Dermis microvascular lymphatic vessel endothelial cell (primary cell): ENCODE results near the gene COPZ1. TPM values are rescaled to one million over a fixed set of nuclear protein-coding genes. Genes with fewer than 3 reads are reported as not detected.

Experiments
- DNase-seq, 2 donors: peaks; one replicate each; pipeline versions ENCODE4 v3.0.0 to v3.0.0-alpha.2; 2010; ENCODE audit warnings: low read depth in 2 of 2
- total RNA-seq: library from RNA; depleted of rRNA; stranded (reverse); fragments of >200 nt; gene quantifications from 2 replicates; pipeline ENCODE4 v1.2.1, GENCODE V29; 2014

Gene COPZ1
- total RNA-seq, 1 donor from 2014 or later: 75.4 TPM

DNA sequence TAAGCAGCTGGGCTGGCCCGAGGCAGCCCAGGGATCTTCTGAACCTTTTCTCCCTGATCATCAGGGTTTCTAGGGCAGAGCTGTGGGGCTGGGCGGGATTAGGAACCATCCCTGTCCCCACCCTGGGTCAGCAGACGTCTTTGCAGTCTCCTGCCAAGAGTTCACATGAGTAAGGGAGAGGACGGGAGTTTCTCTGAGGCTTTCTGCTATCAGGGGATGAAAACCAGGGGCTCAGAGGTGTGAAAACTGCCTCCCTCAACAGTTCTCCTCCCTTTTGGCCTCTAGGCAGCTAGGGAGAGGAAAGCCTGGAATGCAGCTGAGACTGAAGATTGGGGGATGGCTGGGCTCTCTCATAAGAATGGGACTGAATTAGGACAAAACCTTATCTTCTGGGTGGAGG lies 51.7 kb downstream of the COPZ1 start:
- no peak for DNase-seq

DNA sequence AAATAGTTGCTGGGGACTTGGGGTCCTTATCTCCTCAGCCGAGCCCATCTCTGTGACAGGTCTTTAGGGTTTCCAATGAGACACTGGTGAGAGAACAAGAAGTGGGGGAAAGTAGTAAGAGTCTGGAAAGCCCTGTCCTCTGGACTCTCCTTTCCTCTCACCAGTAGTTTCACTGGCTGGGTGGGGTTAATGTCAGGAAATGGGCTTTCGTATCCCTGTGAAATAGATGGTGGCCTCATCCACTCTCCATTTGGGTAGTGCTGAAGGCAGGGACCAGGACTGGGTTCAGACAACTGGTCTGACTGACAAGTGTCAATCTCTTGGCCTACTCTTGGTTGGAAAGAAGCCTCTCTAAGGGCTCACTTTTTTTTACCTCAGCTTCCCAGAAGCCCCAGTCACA lies 52.1 kb downstream of the COPZ1 start:
- no peak for DNase-seq

DNA sequence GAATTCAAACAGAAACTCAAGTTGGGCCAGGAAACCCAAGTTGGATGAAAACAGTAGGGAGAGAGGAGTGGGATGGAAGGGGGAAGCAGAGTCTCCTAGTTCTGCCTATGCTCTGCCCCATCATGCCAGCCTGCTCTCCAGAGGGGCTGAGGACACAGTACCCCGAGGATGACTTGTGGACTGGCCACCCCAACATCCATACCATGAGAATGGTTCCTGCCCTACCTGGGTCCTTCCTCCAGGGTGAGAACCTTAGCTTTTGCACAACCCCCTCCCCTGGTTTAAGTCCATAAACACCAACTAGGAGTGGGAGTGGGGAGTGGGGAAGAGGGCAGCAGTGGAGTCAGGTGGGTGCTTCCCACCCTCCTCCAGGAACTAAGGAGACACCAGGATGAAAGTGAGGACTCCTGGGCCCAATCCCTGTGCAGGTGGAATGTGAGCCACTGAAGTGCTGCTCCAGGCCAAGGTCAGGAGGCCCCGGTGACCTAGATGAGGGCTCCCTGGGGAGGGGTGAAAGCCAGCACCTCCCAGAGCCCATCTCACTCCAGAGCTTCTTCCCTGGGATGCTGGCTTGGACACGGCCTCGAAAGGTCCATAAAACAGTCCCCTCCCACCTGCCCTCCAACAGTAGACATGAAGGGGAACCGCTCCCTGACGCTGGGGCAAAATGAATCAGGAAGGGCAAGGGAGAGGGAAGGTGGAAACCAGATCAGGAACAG lies 53.0 kb downstream of the COPZ1 start:
- DNase-seq: no peak

DNA sequence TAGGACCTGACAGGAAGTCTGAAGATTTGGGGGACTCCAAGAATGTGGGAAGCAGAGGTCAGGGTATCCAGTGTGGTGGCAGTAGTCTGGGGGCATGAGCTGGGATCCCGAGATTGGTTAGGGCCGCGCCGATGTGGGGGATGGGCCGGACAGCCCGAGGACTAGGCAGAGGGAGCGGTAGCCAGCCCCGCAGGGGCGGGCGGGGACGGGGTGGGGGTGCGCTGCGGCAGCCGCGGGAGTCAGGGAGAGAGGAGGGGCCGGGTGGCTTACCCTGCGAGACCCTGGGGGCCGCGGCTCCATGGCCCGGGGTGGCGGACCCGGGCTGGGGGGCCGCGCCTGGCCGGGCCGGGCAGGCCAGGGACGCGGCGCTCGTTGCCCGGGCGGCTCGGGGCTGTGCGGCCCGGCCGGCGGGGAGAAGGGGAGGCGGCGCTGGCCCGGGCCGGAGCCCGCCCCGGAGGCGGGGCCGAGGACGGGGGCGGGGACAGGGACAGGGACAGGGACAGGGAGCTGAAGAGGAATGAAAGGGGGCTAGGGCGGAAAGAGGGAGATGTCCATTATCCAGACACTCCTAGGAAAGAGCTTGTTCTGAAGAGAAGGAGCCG lies 54.0 kb downstream of the COPZ1 start:
- peak in 1 of 2 donors; percentile 53 for DNase-seq

DNA sequence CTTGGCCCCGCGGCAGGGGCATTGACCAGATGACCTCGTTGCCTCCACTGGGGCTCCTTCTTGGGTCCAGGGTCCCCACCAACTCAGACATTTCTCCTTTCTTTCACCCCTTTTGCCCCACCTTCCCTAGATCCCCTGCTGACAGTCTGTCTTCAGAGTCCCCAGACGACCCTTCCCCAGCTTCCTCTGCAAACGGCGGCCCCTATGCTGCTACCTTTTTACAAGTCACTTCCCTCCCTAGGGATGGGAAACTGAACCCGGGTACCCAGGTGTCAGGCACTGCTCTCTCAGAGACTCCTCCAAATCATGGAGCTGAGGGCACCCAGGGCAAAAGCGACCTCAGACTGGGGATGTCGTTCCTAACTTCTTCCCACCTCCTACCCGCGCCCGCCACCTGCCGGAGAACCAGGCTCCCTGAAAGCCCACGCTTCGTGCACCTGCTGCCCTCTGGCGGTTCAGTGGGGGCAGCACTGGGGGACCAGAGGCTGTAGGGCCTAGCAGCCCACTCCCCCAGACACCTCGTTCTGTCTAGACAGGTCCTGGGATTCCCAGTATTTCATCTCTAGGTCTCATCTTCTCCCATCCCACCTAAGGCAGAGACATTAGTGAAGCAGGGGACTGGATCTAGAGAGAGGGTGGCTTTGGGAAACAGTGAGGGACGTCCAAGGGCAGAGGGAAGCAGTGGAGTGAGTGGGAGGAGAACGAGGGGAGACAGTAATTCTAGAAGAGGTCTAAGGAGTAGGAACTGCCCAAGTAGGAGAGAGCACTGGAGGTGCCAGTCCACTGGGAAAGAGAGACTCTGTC lies 54.7 kb downstream of the COPZ1 start:
- peak; percentile 59 to 87 for DNase-seq

DNA sequence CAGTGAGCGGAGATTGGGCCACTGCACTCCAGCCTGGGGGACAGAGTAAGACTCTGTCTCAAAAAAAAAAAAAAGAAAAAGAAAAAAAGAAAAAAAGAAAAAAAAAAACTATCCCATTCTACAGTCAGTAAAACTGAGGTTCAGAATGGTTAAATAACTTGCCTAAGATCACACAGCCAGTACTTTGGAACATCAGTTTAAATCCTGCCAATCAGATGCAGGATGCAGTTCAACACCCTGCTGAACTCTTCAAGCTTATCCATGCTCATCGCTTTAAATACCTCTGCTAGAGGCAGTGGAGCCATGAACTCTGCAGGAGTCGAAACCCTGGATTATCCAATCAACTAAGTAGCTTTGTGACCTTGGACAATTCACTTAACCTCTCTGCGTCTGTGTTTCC lies 56.2 kb downstream of the COPZ1 start:
- no peak for DNase-seq

DNA sequence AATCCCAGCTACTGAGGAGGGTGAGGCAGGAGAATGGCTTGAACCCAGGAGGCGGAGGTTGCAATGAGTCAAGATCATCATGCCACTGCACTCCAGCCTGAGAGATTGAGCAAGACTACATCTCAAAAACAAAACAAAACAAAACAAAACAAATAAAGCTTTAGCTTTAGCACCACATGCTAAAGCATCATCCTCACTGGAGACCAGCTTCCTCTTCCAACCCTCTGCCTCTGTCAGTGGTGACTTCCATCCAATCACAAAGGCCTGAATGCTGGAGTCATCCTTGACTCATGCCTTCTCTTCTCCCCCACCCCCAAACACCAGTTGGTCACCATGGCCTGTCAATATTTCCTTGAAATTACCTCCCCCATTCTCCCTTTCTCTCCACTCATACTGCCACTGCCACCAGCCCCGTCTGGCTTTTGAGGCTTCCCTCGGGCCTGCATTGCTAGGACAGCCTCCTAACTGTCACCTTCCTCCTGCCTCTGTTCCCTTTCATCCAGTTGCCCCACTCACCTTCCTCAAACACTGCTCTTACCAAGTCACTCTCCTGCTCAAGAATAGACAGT lies 58.2 kb downstream of the COPZ1 start:
- DNase-seq: peak in 1 of 2 donors; percentile 51

DNA sequence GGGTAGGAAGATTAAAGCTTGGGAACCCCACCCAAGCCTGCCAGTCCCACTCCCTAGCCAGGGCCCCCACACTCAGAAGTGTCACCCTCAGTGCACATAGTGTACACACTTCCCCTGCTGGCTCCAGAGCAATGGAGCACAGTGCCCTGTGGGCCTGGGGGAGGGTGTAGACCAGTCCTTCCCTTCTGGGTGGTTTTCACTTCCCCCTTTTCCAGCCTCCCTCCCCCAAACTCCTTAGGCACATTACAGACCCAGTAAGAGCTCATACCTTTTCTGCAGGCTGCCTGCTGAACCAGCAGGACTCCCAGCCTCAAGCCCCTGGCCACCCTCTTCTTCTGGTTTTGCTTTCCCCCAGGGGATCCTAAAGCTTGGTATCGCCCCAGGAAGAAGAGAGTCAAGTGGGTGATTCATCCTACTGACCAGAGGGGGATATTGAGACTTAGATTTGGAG lies 59.7 kb downstream of the COPZ1 start, which contains the start of gene ZNF385A:
Gene ZNF385A (minus strand): TSS at position 143 of the 451 bp plus-strand sequence. CDS start 219 bp downstream, outside the sequence.
- DNase-seq: no peak

DNA sequence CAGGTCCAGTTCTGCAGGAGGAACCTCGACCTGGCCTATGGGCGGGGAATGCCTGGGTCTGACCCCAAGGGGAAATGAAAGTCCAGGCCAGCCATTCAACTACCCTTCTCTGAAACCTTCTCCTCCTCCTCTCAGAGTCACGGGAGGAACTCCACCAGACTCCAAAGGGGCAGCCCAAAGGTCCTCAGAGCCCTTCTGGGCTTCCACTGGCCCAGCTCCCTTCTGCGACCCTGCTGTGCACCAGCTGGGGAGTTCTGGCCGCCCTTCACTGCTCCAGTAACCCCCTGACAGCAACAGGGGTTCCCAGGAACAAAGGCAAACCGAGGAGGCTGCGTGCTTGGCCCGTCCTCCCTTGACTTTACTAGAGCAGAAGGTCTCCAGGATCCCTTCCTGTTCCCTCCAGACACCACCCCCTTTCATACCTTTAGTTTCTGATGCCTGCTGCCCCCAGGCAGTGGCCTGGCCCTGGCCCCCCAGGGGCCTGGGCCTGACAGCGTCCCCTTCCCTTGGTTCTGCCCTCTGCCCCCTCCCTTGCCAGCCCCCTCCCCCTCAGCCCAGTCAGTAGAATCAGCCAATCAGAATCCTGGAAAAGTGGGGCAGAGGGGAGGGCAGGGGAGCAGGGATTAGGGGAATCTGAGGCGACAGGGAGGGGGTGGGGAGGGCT lies 60.5 kb downstream of the COPZ1 start:
- no peak for DNase-seq

DNA sequence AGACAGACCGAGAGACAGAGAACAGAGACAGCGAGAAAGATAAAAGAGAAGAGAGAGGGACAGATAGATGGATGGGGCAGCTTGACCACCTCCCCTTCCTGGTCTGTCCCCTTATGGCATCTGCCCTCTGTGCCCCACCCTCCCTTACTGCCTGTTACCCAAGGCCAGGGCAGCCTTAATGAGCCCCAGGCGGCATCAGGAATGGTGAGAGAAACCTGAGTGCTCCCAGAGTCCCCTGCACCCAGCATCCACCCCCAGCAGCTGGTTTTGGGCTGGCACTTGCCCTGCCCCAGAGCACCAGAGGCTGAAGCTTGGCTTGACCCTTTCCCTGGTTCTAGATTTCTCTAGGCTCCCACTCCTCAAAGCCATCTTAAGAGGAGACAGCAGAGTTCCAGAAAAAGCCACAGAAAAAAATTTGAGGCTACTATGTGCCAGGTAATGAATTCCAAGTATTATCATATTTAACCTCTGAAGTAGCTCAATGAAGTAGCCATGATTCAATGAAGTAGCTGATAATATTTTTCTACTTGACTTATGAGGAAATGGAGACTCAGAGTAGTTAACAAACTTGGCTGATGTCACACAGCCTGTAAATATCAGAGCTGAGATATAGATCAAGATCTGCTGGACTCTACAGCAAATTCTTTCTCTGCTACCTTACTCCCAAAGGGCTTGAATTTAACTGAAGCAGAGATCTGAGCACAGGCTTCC lies 61.6 kb downstream of the COPZ1 start:
- no peak for DNase-seq

DNA sequence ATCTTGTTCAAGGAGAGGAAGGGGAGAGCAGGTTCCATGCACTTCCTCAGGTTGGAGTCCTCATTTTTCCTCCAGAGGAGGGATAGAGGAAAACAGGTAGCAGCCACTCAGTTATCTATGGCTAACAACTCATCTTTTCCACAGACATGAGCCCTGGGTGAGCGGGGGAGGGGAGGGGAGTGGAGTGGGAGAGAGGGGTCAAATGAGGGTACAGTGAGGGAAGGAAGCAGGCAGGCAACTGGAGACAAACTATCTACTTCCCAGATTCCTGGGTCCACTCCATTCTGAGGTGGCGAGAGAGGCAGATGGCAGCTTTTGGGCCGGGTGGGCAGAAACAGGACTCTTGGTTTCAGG lies 62.2 kb downstream of the COPZ1 start:
- no peak for DNase-seq

DNA sequence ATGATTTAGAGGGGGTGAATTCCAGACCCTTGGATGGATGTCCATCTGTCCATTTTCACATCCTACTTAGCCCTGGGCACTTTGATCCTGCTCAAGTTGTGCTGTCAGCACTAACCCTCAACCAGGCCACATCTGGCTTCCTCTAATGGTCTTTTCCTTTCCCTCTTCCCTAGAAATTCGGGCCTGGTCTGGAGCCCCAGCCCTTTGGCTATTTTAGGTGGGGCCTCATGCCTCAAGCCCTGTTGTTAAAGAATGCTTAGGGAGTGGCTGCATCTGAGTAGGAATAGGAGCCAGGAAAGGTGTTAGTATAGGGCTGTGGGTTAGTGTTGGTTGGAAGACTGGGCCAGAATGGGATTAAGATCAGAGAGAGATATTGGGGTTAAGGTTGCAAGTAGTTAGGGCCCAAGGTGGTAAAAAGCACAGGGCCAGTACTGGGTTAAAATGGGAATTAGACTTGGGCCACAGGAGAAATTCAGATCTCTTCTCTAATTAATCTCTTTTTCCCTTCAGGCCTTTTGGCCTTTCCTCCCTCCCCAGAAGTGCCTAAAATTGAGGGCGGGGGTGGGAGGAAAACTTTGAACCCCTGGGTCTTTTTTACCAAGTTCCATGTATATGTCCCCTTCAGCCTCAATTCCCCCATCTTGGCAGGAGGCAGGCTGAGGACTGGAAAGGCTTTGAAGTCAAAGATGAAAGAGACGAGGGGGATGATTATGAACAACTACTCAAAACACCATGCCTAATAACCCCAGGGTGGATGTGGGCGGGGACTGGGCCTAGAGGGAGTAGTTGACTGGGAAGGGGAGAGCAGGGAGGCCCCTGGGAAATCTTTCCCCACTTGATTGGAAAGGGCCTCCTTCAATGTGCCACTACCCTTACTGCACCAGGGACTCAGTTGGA lies 63.6 kb downstream of the COPZ1 start:
- DNase-seq: no peak

DNA sequence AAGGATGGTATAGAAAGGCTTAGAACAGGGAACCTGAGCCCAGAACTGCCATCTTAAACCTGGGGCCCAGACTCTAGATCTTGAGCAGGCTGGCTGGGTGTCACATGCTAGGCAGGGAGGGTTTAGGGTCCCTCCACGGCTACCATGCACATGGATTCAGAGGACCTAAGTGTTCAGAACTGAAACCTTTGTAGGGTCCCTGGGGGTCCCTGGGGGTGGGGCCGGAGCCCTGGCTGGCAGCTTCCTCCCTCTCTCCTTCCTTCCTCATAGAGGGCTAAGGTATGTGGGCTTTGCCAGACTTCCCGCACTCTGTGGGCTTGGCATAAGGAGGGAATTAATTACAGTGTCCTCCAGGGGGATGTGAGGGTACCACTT lies 64.2 kb downstream of the COPZ1 start:
- DNase-seq: no peak

DNA sequence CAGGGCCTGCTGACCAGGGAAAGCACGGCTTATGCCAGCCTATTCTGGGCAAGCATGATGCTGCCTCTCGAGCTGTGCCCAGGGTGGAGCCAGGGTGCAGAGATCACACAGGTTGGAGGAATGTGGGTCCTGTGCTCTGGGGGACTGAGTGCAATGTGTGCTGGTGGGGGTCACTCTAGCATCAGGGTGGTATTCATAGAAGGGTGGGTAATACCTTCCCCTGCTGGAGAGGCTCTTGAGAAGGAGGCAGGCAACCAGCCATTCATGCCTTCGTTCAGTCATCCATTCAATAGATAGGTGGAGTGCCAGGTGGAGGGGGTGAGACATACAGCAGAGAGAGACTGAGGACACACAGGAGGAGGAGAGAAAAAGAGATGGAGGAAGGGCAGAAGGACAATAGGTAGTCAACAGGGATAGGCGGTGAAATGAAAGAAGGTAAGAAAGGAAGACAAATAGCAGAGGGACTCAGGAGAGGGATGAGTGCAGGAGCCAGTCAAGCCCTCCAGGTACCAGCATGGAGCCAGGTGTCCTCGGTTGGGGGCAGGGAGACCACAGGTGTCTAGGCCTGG lies 64.8 kb downstream of the COPZ1 start:
- DNase-seq: no peak

DNA sequence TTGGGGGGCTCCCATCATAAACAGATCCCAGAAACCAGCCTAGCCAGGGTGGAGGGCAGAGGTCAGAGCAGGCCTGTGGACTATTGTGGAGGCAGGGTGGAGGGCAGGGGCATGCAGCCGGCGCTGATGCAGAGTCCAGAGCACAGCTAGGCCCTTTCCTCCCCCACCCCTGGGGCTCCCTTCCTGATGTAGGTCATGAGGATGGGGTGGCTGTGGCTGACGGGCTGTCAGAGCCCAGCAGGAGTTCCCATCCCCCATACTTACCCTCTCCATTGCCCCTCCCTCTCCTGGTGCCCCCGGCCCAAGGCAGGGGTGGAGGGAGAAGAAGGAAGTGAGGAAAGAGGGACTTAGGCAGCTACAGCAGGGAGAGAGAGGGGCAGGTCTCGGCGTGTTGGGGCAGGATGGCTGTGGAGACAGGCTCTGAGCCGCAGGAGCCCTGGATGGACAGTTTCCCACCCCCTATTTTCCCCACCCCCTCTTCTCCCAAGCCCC lies 65.3 kb downstream of the COPZ1 start:
- no peak for DNase-seq

DNA sequence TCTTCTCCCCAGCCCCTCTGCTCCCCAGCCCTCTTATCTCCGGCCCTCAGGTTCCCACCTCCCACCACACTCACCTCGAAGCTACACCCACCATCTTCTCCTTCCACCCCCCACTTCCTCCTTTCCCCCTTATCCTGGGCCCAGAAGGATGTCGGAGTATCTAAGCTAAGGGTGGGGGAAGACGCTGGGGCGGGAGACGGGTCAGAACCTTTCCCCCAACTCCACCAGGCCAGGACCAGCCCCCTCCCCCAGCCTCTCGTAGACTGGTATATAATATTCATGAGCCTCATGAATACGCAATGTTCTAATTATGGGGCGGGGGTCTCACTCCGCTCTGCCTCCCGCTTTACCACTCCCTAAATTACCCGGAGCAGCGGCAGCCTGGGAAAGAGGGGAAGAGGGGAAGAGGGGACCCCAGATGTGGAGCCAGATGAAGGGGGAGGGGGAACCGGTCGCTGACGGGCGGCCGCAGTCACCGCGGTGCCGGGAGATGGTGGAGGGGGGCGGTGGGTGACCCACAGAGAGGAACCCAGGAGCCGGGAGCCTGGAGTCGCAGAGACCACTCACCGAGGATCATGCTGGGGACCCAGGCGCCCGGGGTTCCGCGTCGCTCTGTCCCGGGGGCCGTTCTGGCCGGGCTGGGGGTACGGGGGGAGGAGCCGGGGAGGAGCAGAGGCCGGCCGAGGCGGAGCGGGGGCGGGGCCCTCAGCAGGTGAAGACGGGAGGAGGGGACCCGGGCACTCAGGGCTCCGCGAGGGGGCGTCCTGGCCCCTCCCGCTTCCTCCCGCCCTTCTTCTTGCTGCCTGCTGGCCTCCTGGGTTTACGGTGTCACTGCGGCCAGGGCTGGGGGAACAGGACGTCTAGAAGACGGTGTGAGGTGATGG lies 66.0 kb downstream of the COPZ1 start:
- DNase-seq: no peak

DNA sequence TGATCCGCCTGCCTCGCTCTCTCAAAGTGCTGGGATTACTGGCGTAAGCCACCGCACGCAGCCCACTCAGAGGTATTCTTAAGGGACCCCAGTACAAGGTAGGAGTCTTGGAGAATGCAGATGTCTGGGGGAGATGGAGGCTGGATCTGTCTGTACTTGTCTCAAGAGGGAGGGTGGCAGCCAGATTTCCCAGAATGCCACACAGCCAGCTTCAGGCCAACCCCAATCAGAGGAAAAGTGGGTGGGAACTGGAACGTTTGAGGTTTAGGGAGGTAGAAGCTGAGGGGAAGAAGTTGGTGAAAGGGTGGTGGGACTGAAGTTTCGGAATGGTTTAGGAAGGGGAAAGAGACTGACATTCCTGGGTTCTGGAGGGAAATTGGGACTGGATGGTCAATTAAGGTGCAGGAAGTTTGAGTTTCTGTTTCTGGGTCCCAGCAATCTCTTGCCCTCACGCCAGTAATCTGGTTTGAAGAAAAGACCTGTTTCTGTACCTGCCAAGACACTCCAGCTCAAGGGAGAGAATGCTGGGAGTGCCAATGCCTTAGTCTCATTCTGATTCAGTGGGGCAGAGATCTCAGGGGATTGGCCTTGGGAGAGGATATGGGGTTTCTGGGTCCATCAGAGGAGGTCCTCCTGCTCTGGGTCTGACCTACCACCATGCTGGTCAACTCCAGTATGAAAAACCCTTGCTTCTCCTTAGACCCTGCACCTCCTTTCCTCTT lies 67.7 kb downstream of the COPZ1 start:
- no peak for DNase-seq

DNA sequence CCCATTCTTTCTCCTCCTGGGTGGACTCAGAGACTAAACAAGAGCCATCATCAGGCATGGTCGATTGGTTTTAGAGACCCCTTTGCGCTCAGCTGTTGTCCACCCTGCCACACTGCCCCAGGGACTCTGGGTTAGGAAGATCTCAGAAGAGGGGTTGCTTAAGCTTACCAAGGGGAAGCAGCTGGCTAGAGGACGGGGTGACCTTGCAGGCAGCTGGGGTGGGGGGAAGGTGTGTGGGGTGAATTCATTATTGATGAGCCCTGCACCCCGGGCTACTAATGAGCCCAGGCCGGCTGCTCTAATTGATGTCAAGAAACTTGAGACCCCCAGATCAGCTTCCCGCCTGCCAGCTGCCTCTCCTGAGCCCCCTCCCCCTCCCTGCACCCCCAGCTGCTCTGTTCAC lies 68.3 kb downstream of the COPZ1 start:
- DNase-seq: no peak
